Heart right ventricle (tissue), 16 donors: ENCODE results near the gene DAZAP1. TPM values are rescaled to one million over a fixed set of nuclear protein-coding genes. Genes with fewer than 3 reads are reported as not detected.

Source experiments
- ATAC-seq, 8 donors: fragments of 200-7000 bp; cut with Tn5 transposase; one replicate each; pipeline ENCODE4 v1.9.1; 2020; ENCODE audit warnings: mild to moderate bottlenecking in 8 of 8, moderate library complexity in 8 of 8, moderate number of reproducible peaks in 1 of 8
- DNase-seq, 2 donors: peaks; one replicate each; pipeline ENCODE4 v3.0.0-alpha.2; 2020
- H3K27ac ChIP-seq, 10 donors: fragments of 200-600 bp; sonication (generic) in 2 of 10; one replicate each; pipeline versions ENCODE4 v1.5.0 to v1.8.0; 2020 to 2022; ENCODE audit warnings: mild to moderate bottlenecking in 3 of 10
- H3K27me3 ChIP-seq, 7 donors: fragments of 200-600 bp; one replicate each; pipeline ENCODE4 v1.8.0; 2021 to 2022; ENCODE audit warnings: mild to moderate bottlenecking in 2 of 7
- H3K36me3 ChIP-seq, 9 donors: fragments of 200-600 bp; sonication (generic) in 1 of 9; one replicate each; pipeline versions ENCODE4 v1.5.0 to v1.8.0; 2020 to 2022; ENCODE audit warnings: mild to moderate bottlenecking in 2 of 9
- H3K4me1 ChIP-seq, 9 donors: fragments of 200-600 bp; sonication (generic) in 1 of 9; one replicate each; pipeline versions ENCODE4 v1.5.0 to v1.8.0; 2020 to 2022; ENCODE audit warnings: mild to moderate bottlenecking in 4 of 9
- H3K4me3 ChIP-seq, 10 donors: fragments of 200-600 bp; sonication (generic) in 2 of 10; one replicate each; pipeline versions ENCODE4 v1.5.0 to v1.8.0; 2020 to 2022; ENCODE audit warnings: mild to moderate bottlenecking in 7 of 10, moderate library complexity in 2 of 10
- H3K9me3 ChIP-seq, 11 donors: fragments of 200-600 bp in 10 of 11; sonication (generic) in 2 of 11; one replicate each; pipeline versions ENCODE4 v1.5.0 to v1.8.0; 2013 to 2022; ENCODE audit warnings: mild to moderate bottlenecking in 2 of 11, control low read depth in 1 of 11, moderate library complexity in 1 of 11
- CTCF ChIP-seq, 9 donors: fragments of 200-600 bp; sonication (generic) in 2 of 9; IDR thresholded peaks; one replicate each; pipeline versions ENCODE4 v1.5.0 to v1.8.0; 2021 to 2022; ENCODE audit warnings: antibody characterized with exemption in 9 of 9, mild to moderate bottlenecking in 5 of 9, moderate library complexity in 1 of 9
- WGBS, 2 donors: extraction: QIAGEN DNeasy Blood & Tissue Kit; methylation state at CpG; one replicate each; pipeline ENCODE4 v1.1.7; 2013; ENCODE audit warnings: inconsistent platforms in 1 of 2; 5-methylcytosine and 5-hydroxymethylcytosine counted together
- intact Hi-C, 10 donors: fragments of 100-400 bp; cut with DNase I; formaldehyde crosslinking; loops; one replicate each; pipeline versions ENCODE4 v1.11.1 to v1.14.2; 2022
- polyA plus RNA-seq, 2 donors: library from polyadenylated mRNA; stranded (reverse); fragments of 200-250 nt; gene quantifications; one replicate each; pipeline ENCODE4 v1.2.3, GENCODE V29; 2013
- total RNA-seq, 10 donors: library from RNA; stranded (reverse); fragmentation: NEBNext Ultra II Directional in 3 of 10; extraction: Animal tissue kit (Norgen Biotek cat#: 25700) in 3 of 10; gene quantifications; one replicate each; pipeline versions ENCODE4 v1.2.1 to v1.2.4, GENCODE V29; 2021 to 2023
- donor health status: Arrhythmogenic right ventricular cardiomyopathy.
- donor health status: ischemic (EF 13 %, LVEDD 7.1; RV severe dilation, severe dysfunction).
- donor health status: healthy with polysubstance abuse.
- donor health status: DM: no; HTN: yes; CAD: no.
- donor health status: DM: no; HTN: no; CAD: no.
- donor health status: ischemic (EF 25% LVEDD 6.9; RV normal size, moderate dysfunction).
- donor health status: ischemic (EF 25% LVEDD 5.7; RV mildly dilated, moderate dysfunction).
- donor health status: healthy.
- donor health status: DM: yes; HTN: yes; CAD: no.
- donor health status: Ischemic cardiomyopathy.
- donor health status: ischemic (EF 35%, LVEDD 5.7; RV mildly dilated, moderate dysfunction).
- donor health status: nonischemic (EF 11% LVEDD 7.7; RV severe dilation, severe dysfunction).
- donor health status: DM: yes; HTN: yes; CAD: no.
- donor health status: PGD.
- donor health status: ischemic (EF 29% LVEDD 5.4; RV normal size, mild dysfunction).
- donor health status: nonischemic (EF 23%, LVEDD 6.1; RV moderate dilation, normal function).

Gene DAZAP1
- total and polyA plus RNA-seq, 12 donors, result 56.7 to 111 (median 79.5) TPM

GRCh38 chr19:1377176-1377964, 30.0 kb upstream of the DAZAP1 start:
- peaks cover 9 to 37% (median 19%) of the 10 kb centered on the region in 9 donors for H3K4me1 ChIP-seq
- no peaks in the 10 kb centered on the region for H3K9me3 ChIP-seq
- DNase-seq (no peak), ATAC-seq (no peak)
- no peak overlapping the region for H3K4me3 ChIP-seq
- WGBS, 2 donors, result 92 to 97% methylated on average over 43 of the region's 43 CpGs
- TF ChIP-seq CTCF (IDR thresholded peaks at IDR 0.05), result no peak
- intact Hi-C loops, result loop anchor here in 1 of 10 donors (10.0 kb wide), 1 partner anchor 93 kb away; the partner anchor contains the start of gene EFNA2
- peaks cover 0 to 52% (median 4%) of the 10 kb centered on the region in 9 donors for H3K36me3 ChIP-seq
- no peaks in the 10 kb centered on the region for H3K27me3 ChIP-seq
- no peak overlapping the region for H3K27ac ChIP-seq

GRCh38 chr19:1377965-1378785, 29.2 kb upstream of the DAZAP1 start:
- TF ChIP-seq CTCF (IDR thresholded peaks at IDR 0.05), result no peak
- Histone ChIP-seq H3K27ac (no peak overlapping the region), H3K27me3 (no peaks in the 10 kb centered on the region), H3K36me3 (peaks cover 0 to 44% (median 4%) of the 10 kb centered on the region in 9 donors), H3K4me3 (no peak overlapping the region), H3K4me1 (peaks cover 6 to 29% (median 14%) of the 10 kb centered on the region in 9 donors), H3K9me3 (no peaks in the 10 kb centered on the region)
- ATAC-seq (no peak), DNase-seq (peak in 1 of 2 donors; percentile 20)
- 86 to 94% methylated on average over 33 of the region's 33 CpGs for WGBS, 2 donors
- intact Hi-C loops, result loop anchor here in 1 of 10 donors (10.0 kb wide), 1 partner anchor 93 kb away; the partner anchor contains the start of gene EFNA2

GRCh38 chr19:1379126-1379905, 28.1 kb upstream of the DAZAP1 start:
- 83 to 86% methylated on average over 26 to 27 of the region's 27 CpGs for WGBS, 2 donors
- DNase-seq (no peak), ATAC-seq (no peak)
- Histone ChIP-seq H3K4me3 (no peak overlapping the region), H3K27me3 (no peaks in the 10 kb centered on the region), H3K27ac (no peak overlapping the region), H3K36me3 (peaks cover 0 to 33% (median 4%) of the 10 kb centered on the region in 9 donors), H3K9me3 (no peaks in the 10 kb centered on the region), H3K4me1 (peaks cover 0 to 23% (median 11%) of the 10 kb centered on the region in 9 donors)
- TF ChIP-seq CTCF (IDR thresholded peaks at IDR 0.05), result no peak
- intact Hi-C loops, result loop anchor here in 1 of 10 donors (10.0 kb wide), 1 partner anchor 95 kb away; the partner anchor contains the start of gene EFNA2
